OCI-LY1 (cell line): ENCODE data around the gene BIRC5.
"Not testable (repeated sequence)": the region's sequence is repeated elsewhere in the genome, so short reads cannot be mapped to it uniquely, and the experiment has no call there.

ENCODE experiments used
- H2AFZ ChIP-seq: fragments of 200-600 bp; sonication (generic), shearing (Covaris generic); 2 replicates; pipeline ENCODE4 v1.6.0; 2014; ENCODE audit warnings: antibody characterized with exemption, mild to moderate bottlenecking, low read length
- H3F3A ChIP-seq: fragments of 200-600 bp; sonication (generic), shearing (Covaris generic); 2 replicates; pipeline ENCODE4 v1.6.0; 2014; ENCODE audit warnings: mild to moderate bottlenecking, antibody characterized with exemption, low read length, moderate library complexity; ENCODE audit not compliant: insufficient read depth
- H3K27ac ChIP-seq: fragments of 200-600 bp; sonication (generic); 2 replicates; pipeline ENCODE4 v1.5.1; 2014; ENCODE audit warnings: low read length, mixed run types, mild to moderate bottlenecking, low read depth; ENCODE audit not compliant: poor library complexity, severe bottlenecking
- H3K27me3 ChIP-seq: fragments of 200-600 bp; sonication (generic); 2 replicates; pipeline ENCODE4 v1.6.0; 2014; ENCODE audit warnings: antibody characterized with exemption, mild to moderate bottlenecking, low read length, moderate library complexity; ENCODE audit not compliant: insufficient read depth
- H3K36me3 ChIP-seq: fragments of 200-600 bp; sonication (generic); 2 replicates; pipeline ENCODE4 v1.6.1; 2014; ENCODE audit warnings: mild to moderate bottlenecking, antibody characterized with exemption, low read length, moderate library complexity, mixed read lengths; ENCODE audit not compliant: insufficient read depth
- H3K4me1 ChIP-seq: fragments of 200-600 bp; sonication (generic); 2 replicates; pipeline ENCODE4 v1.5.1; 2014; ENCODE audit warnings: mild to moderate bottlenecking, low read length, moderate library complexity; ENCODE audit not compliant: insufficient read depth, severe bottlenecking
- H3K4me2 ChIP-seq: fragments of 200-600 bp; sonication (generic), shearing (Covaris generic); 2 replicates; pipeline ENCODE4 v1.6.1; 2014; ENCODE audit warnings: low read length
- H3K4me3 ChIP-seq: fragments of 200-600 bp; sonication (generic); 2 replicates; pipeline ENCODE4 v1.5.1; 2014; ENCODE audit warnings: low read length, low read depth, mild to moderate bottlenecking, mixed read lengths; ENCODE audit not compliant: poor library complexity, severe bottlenecking
- H3K79me2 ChIP-seq: fragments of 200-600 bp; shearing (Covaris generic); 2 replicates; pipeline ENCODE4 v1.6.1; 2016; ENCODE audit warnings: mixed run types, low read length, mixed read lengths; ENCODE audit not compliant: insufficient read depth
- H3K9ac ChIP-seq: fragments of 200-600 bp; sonication (generic), shearing (Covaris generic); 2 replicates; pipeline ENCODE4 v1.6.1; 2014; ENCODE audit warnings: mild to moderate bottlenecking, low read length, mixed read lengths
- H3K9me2 ChIP-seq: fragments of 200-600 bp; sonication (generic), shearing (Covaris generic); 2 replicates; pipeline ENCODE4 v1.6.1; 2014; ENCODE audit warnings: low read depth, mild to moderate bottlenecking, low read length, mixed read lengths
- H3K9me3 ChIP-seq: fragments of 200-600 bp; shearing (Covaris generic); 2 replicates; pipeline ENCODE4 v1.6.1; 2014; ENCODE audit warnings: low read length, mixed read lengths
- H4K20me1 ChIP-seq: fragments of 200-600 bp; sonication (generic), shearing (Covaris generic); 2 replicates; pipeline ENCODE4 v1.6.0; 2016; ENCODE audit warnings: mild to moderate bottlenecking, low read length; ENCODE audit not compliant: insufficient read depth
- EZH2 ChIP-seq: fragments of 200-600 bp; sonication (generic), shearing (Covaris generic); IDR thresholded peaks from 2 replicates; pipeline ENCODE4 v1.8.0; 2017; ENCODE audit warnings: borderline replicate concordance, mixed run types, mild to moderate bottlenecking, antibody characterized with exemption, low read length, moderate library complexity, mixed read lengths
- TF ChIP-seq, protein P1 (sequence below): fragments of 200-600 bp; sonication (generic), shearing (Covaris generic); IDR thresholded peaks from 2 replicates; pipeline ENCODE4 v1.5.1; 2017; ENCODE audit warnings: mild to moderate bottlenecking, antibody characterized with exemption, low read length, moderate library complexity, mixed read lengths

Gene BIRC5

GRCh38 chr17:78234261-78234865 lies 20.3 kb downstream of the BIRC5 start:
- Histone ChIP-seq H3K36me3 (no peaks in the 10 kb centered on the region), H3K9me2 (no peaks in the 10 kb centered on the region), H3F3A (no peaks in the 10 kb centered on the region), H3K4me2 (no peak overlapping the region), H3K79me2 (no peaks in the 10 kb centered on the region), H2AFZ (no peak overlapping the region), H3K9ac (no peak overlapping the region), H3K27me3 (peaks cover 9% of the 10 kb centered on the region; the same call in 1 of the 2 replicates), H3K4me3 (no peak overlapping the region), H4K20me1 (no peaks in the 10 kb centered on the region), H3K9me3 (no peaks in the 10 kb centered on the region), H3K4me1 (peaks cover 46% of the 10 kb centered on the region), H3K27ac (no peak overlapping the region)
- TF ChIP-seq, protein P1, sequence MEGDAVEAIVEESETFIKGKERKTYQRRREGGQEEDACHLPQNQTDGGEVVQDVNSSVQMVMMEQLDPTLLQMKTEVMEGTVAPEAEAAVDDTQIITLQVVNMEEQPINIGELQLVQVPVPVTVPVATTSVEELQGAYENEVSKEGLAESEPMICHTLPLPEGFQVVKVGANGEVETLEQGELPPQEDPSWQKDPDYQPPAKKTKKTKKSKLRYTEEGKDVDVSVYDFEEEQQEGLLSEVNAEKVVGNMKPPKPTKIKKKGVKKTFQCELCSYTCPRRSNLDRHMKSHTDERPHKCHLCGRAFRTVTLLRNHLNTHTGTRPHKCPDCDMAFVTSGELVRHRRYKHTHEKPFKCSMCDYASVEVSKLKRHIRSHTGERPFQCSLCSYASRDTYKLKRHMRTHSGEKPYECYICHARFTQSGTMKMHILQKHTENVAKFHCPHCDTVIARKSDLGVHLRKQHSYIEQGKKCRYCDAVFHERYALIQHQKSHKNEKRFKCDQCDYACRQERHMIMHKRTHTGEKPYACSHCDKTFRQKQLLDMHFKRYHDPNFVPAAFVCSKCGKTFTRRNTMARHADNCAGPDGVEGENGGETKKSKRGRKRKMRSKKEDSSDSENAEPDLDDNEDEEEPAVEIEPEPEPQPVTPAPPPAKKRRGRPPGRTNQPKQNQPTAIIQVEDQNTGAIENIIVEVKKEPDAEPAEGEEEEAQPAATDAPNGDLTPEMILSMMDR = no peak
- TF ChIP-seq EZH2 = no peak

GRCh38 chr17:78235022-78235421 lies 21.0 kb downstream of the BIRC5 start:
- not testable (repeated sequence) for H3F3A ChIP-seq, H3K9me3 ChIP-seq, H3K27ac ChIP-seq, H3K27me3 ChIP-seq, H3K4me2 ChIP-seq, H3K79me2 ChIP-seq, H3K36me3 ChIP-seq, H3K9me2 ChIP-seq, H4K20me1 ChIP-seq, H3K9ac ChIP-seq, H2AFZ ChIP-seq, H3K4me3 ChIP-seq
- peaks cover 52% of the 10 kb centered on the region for H3K4me1 ChIP-seq

- no peaks in the 10 kb centered on the region; the same call in 1 of the 2 replicates for H3F3A ChIP-seq
- no peak overlapping the region for H3K4me3 ChIP-seq
- H3K36me3 ChIP-seq = no peaks in the 10 kb centered on the region
- H3K79me2 ChIP-seq = no peaks in the 10 kb centered on the region
- no peaks in the 10 kb centered on the region for H4K20me1 ChIP-seq
- no peaks in the 10 kb centered on the region for H3K9me3 ChIP-seq
- no peak overlapping the region for H3K27ac ChIP-seq
- H3K9ac ChIP-seq = no peak overlapping the region
- no peak for TF ChIP-seq EZH2
- TF ChIP-seq, protein P1 = no peak
- peaks cover 52% of the 10 kb centered on the region for H3K4me1 ChIP-seq
- no peaks in the 10 kb centered on the region for H3K9me2 ChIP-seq
- no peak overlapping the region for H3K4me2 ChIP-seq
- no peak overlapping the region for H2AFZ ChIP-seq
- H3K27me3 ChIP-seq = peaks cover 9% of the 10 kb centered on the region; the same call in 1 of the 2 replicates
These were observed 21.8 kb downstream of the BIRC5 start for GRCh38 chr17:78235885-78236284.
